ENCODE measurements around the gene GFI1.

DNA sequence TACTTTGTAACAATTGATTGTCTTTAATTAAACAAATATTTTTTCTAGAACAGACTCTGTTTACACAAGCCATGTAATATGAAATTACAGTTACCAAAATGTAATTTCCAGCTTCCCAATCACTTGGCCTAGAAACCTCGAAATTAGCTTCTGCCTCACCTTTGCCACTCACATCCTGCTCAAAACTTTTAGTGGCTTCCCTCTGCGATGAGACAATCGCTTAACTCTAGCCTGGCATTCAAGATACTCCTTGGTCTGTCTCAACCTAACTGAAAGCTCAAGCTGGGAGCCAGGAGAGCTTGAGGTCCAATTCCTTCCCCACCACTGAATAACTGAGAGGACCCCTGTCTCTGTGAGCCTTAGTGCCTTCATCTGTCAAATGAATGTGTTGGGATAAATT lies 42.8 kb downstream of the GFI1 start:
- TF ChIP-seq RCOR1 (IDR thresholded peaks at IDR 0.05; ENCODE audit: low read depth, low read length) (no peak), JUN (IDR thresholded peaks at IDR 0.05) (no peak), RAD21 (conservative IDR thresholded peaks at IDR 0.05 in 1 of 2, IDR thresholded peaks at IDR 0.05 in 1 of 2) (no peak), HDAC2 (IDR thresholded peaks at IDR 0.05) (no peak), CTCF (IDR thresholded peaks at IDR 0.05) (no peak), KDM5A (IDR thresholded peaks at IDR 0.05) (no peak), MAFK (IDR thresholded peaks at IDR 0.05; ENCODE audit: partially characterized antibody) (no peak), CEBPB (IDR thresholded peaks at IDR 0.05) (no peak), EP300 (IDR thresholded peaks at IDR 0.05) (no peak), MYC (IDR thresholded peaks at IDR 0.05; ENCODE audit: borderline replicate concordance, low read length) (no peak), POLR2A (IDR thresholded peaks at IDR 0.05; ENCODE audit: low read length) (no peak), FOSB (CRISPR knock-in tag; IDR thresholded peaks at IDR 0.05) (no peak)
- TF ChIP-seq, protein P1, sequence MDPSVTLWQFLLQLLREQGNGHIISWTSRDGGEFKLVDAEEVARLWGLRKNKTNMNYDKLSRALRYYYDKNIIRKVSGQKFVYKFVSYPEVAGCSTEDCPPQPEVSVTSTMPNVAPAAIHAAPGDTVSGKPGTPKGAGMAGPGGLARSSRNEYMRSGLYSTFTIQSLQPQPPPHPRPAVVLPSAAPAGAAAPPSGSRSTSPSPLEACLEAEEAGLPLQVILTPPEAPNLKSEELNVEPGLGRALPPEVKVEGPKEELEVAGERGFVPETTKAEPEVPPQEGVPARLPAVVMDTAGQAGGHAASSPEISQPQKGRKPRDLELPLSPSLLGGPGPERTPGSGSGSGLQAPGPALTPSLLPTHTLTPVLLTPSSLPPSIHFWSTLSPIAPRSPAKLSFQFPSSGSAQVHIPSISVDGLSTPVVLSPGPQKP (IDR thresholded peaks at IDR 0.05; ENCODE audit: low read depth, low read length), result no peak
- TF ChIP-seq, protein P2, sequence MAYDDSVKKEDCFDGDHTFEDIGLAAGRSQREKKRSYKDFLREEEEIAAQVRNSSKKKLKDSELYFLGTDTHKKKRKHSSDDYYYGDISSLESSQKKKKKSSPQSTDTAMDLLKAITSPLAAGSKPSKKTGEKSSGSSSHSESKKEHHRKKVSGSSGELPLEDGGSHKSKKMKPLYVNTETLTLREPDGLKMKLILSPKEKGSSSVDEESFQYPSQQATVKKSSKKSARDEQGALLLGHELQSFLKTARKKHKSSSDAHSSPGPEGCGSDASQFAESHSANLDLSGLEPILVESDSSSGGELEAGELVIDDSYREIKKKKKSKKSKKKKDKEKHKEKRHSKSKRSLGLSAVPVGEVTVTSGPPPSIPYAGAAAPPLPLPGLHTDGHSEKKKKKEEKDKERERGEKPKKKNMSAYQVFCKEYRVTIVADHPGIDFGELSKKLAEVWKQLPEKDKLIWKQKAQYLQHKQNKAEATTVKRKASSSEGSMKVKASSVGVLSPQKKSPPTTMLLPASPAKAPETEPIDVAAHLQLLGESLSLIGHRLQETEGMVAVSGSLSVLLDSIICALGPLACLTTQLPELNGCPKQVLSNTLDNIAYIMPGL (CRISPR knock-in tag; IDR thresholded peaks at IDR 0.05; ENCODE audit: borderline replicate concordance), result no peak

Measured in A549 (cell line).